ENCODE data around the gene ANKFN1.

- TF ChIP-seq, protein P1, sequence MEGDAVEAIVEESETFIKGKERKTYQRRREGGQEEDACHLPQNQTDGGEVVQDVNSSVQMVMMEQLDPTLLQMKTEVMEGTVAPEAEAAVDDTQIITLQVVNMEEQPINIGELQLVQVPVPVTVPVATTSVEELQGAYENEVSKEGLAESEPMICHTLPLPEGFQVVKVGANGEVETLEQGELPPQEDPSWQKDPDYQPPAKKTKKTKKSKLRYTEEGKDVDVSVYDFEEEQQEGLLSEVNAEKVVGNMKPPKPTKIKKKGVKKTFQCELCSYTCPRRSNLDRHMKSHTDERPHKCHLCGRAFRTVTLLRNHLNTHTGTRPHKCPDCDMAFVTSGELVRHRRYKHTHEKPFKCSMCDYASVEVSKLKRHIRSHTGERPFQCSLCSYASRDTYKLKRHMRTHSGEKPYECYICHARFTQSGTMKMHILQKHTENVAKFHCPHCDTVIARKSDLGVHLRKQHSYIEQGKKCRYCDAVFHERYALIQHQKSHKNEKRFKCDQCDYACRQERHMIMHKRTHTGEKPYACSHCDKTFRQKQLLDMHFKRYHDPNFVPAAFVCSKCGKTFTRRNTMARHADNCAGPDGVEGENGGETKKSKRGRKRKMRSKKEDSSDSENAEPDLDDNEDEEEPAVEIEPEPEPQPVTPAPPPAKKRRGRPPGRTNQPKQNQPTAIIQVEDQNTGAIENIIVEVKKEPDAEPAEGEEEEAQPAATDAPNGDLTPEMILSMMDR (IDR thresholded peaks at IDR 0.05), result no peak
- no peak for TF ChIP-seq EZH2 (IDR thresholded peaks at IDR 0.05)
- TF ChIP-seq EZH2phosphoT487 (IDR thresholded peaks at IDR 0.05), result no peak
Observed at GRCh38 chr17:56130631-56131030, 22.6 kb upstream of the ANKFN1 start.
